B cell (primary cell): ENCODE data around the gene CPA5. TPM values are rescaled to one million over a fixed set of nuclear protein-coding genes. Genes with fewer than 3 reads are reported as not detected.

Experiments used
- ATAC-seq: fragments of 200-7000 bp; cut with Tn5 transposase; one replicate; pipeline ENCODE4 v1.10.0; 2021; ENCODE audit warnings: low read depth, mild to moderate bottlenecking, moderate number of reproducible peaks, moderate library complexity
- CTCF ChIA-PET: fragments of 350-600 bp; sonication (Branson Sonifier 250); formaldehyde crosslinking; loops from one replicate; lab custom pipeline; 2021; ENCODE audit warnings: antibody characterized with exemption, inconsistent platforms; lab: Charles Lee
- POLR2A ChIA-PET: fragments of 350-600 bp; sonication (Branson Sonifier 250); formaldehyde crosslinking; loops from one replicate; lab custom pipeline; 2021; ENCODE audit warnings: antibody characterized with exemption; lab: Charles Lee
- DNase-seq: peaks from one replicate; pipeline ENCODE4 v3.0.0; 2013
- H2AFZ ChIP-seq: 2 replicates; pipeline ENCODE4 v1.6.1; 2012; ENCODE audit warnings: mild to moderate bottlenecking, low read depth, low read length; ENCODE audit not compliant: insufficient read depth, poor library complexity, severe bottlenecking
- H3K27ac ChIP-seq, 2 donors: 1 replicate in 1 of 2; 2 replicates in 1 of 2; pipeline ENCODE4 v1.5.1; 2012 to 2013; ENCODE audit warnings: low read length in 2 of 2, mild to moderate bottlenecking in 2 of 2, moderate library complexity in 1 of 2
- H3K27me3 ChIP-seq, 4 experiments: fragments of 200-600 bp in 1 of 4; sonication (generic) in 1 of 4; replicated peaks in 1 of 4; 1 replicate in 2 of 4; 2 replicates in 2 of 4; pipeline versions ENCODE4 v1.6.1 to v1.7.0; 2013 to 2016; ENCODE audit warnings: low read length in 3 of 4, mild to moderate bottlenecking in 2 of 4, mixed read lengths in 1 of 4, moderate library complexity in 1 of 4; ENCODE audit not compliant: insufficient read depth in 4 of 4, control insufficient read depth in 3 of 4; ENCODE audit errors: control extremely low read depth in 1 of 4
- H3K36me3 ChIP-seq, 2 experiments: replicated peaks in 1 of 2; 1 replicate in 1 of 2; 2 replicates in 1 of 2; pipeline versions ENCODE4 v1.6.1 to v1.7.1; 2013; ENCODE audit warnings: low read length in 1 of 2; ENCODE audit not compliant: insufficient read depth in 2 of 2, control insufficient read depth in 1 of 2; ENCODE audit errors: control extremely low read depth in 1 of 2, extremely low read depth in 1 of 2
- H3K4me1 ChIP-seq, 2 donors: fragments of 200-600 bp in 1 of 2; sonication (generic) in 1 of 2; 1 replicate in 1 of 2; 2 replicates in 1 of 2; pipeline versions ENCODE4 v1.5.1 to v1.6.1; 2013 to 2017; ENCODE audit warnings: low read length in 2 of 2; ENCODE audit not compliant: control insufficient read depth in 2 of 2, insufficient read depth in 2 of 2
- H3K4me2 ChIP-seq: replicated peaks from 2 replicates; pipeline ENCODE3; 2012; ENCODE audit warnings: mild to moderate bottlenecking, low read depth, low read length; ENCODE audit not compliant: poor library complexity, severe bottlenecking
- H3K4me3 ChIP-seq, 5 experiments: fragments of 200-600 bp in 1 of 5; sonication (generic) in 1 of 5; 1 replicate in 3 of 5; 2 replicates in 2 of 5; pipeline versions ENCODE4 v1.5.1 to v1.7.0; 2011 to 2016; ENCODE audit warnings: low read length in 4 of 5, mild to moderate bottlenecking in 4 of 5, low read depth in 2 of 5, control low read depth in 1 of 5, moderate library complexity in 1 of 5; ENCODE audit not compliant: insufficient read depth in 1 of 5; ENCODE audit errors: control extremely low read depth in 1 of 5, extremely low read depth in 1 of 5
- H3K79me2 ChIP-seq: fragments of 200-600 bp; sonication (generic); one replicate; pipeline ENCODE4 v1.6.0; 2016; ENCODE audit warnings: low read length; ENCODE audit not compliant: control insufficient read depth, insufficient read depth
- H3K9ac ChIP-seq: fragments of 200-600 bp; sonication (generic); 2 replicates; pipeline ENCODE4 v1.6.1; 2017; ENCODE audit warnings: mild to moderate bottlenecking, low read length, moderate library complexity
- H3K9me3 ChIP-seq, 3 donors: one replicate each; pipeline versions ENCODE4 v1.6.1 to v1.7.1; 2013; ENCODE audit warnings: low read length in 2 of 3; ENCODE audit not compliant: control insufficient read depth in 2 of 3, insufficient read depth in 1 of 3; ENCODE audit errors: control extremely low read depth in 1 of 3
- H4K20me1 ChIP-seq: 2 replicates; pipeline ENCODE4 v1.6.0; 2012; ENCODE audit warnings: mild to moderate bottlenecking, low read length; ENCODE audit not compliant: insufficient read depth, control insufficient read depth, poor library complexity, severe bottlenecking
- H3K27ac Mint-ChIP-seq: one replicate; pipeline ENCODE4 v1.8.0; 2021; ENCODE audit warnings: mixed read lengths
- H3K27me3 Mint-ChIP-seq: one replicate; pipeline ENCODE4 v1.8.0; 2021; ENCODE audit warnings: mixed read lengths
- H3K4me1 Mint-ChIP-seq: one replicate; pipeline ENCODE4 v1.8.0; 2021; ENCODE audit warnings: mixed read lengths
- H3K4me3 Mint-ChIP-seq: one replicate; pipeline ENCODE4 v1.8.0; 2021; ENCODE audit warnings: mixed read lengths
- H3K9me3 Mint-ChIP-seq: one replicate; pipeline ENCODE4 v1.8.0; 2022; ENCODE audit warnings: mixed read lengths; ENCODE audit not compliant: insufficient read depth
- CTCF ChIP-seq: fragments of 200-600 bp; IDR thresholded peaks from one replicate; pipeline ENCODE4 v1.8.0; 2022; ENCODE audit warnings: antibody characterized with exemption, mild to moderate bottlenecking
- EZH2 ChIP-seq: IDR thresholded peaks from 2 replicates; pipeline ENCODE4 v1.6.1; 2012; ENCODE audit warnings: borderline replicate concordance, low read depth, mild to moderate bottlenecking, moderate library complexity, low read length; ENCODE audit not compliant: insufficient read depth, poor library complexity, severe bottlenecking
- WGBS: methylation state at CpG from one replicate; pipeline ENCODE4 v1.1.5; 2013; ENCODE audit warnings: missing lambda C conversion rate; ENCODE audit not compliant: insufficient coverage; 5-methylcytosine and 5-hydroxymethylcytosine counted together
- intact Hi-C: fragments of 100-400 bp; cut with micrococcal nuclease; formaldehyde crosslinking; loops from one replicate; pipeline ENCODE4 v1.10.0; 2022
- polyA plus RNA-seq: library from polyadenylated mRNA; depleted of rRNA; stranded (reverse); fragments of >200 nt; gene quantifications from 2 replicates; pipeline ENCODE4 v1.2.3, GENCODE V29; 2012
- total RNA-seq, 2 donors: library from RNA; stranded (reverse); fragments of 120-200 nt in 1 of 2; gene quantifications; 1 replicate in 1 of 2; 2 replicates in 1 of 2; pipeline versions ENCODE4 v1.2.3 to v1.2.4, GENCODE V29; 2013 to 2022

Gene CPA5
- total and polyA plus RNA-seq, 2 donors (not counting 1 experiment from before 2014, with no cell fraction given), result not detected

GRCh38 chr7:130417213-130417612 is 72.6 kb downstream of the CPA5 start:
- ATAC-seq (no peak), DNase-seq (no peak)
- no peaks in the 10 kb centered on the region for H3K9me3 ChIP-seq
- WGBS, result no CpG with 5 or more reads among the region's 5 CpGs
- H3K27ac ChIP-seq, result no peak overlapping the region
- no peak overlapping the region for H3K27ac Mint-ChIP-seq
- TF ChIP-seq CTCF, result no peak
- no peak for TF ChIP-seq EZH2
- ChIA-PET CTCF (no interaction called here), POLR2A (no interaction called here)
- H4K20me1 ChIP-seq, result no peaks in the 10 kb centered on the region
- no peak overlapping the region for H2AFZ ChIP-seq
- H3K4me1 ChIP-seq, result no peaks in the 10 kb centered on the region
- intact Hi-C loops, result no loop called here
- H3K4me2 ChIP-seq, result no peak overlapping the region
- no peaks in the 10 kb centered on the region for H3K79me2 ChIP-seq
- H3K27me3 ChIP-seq, result no peaks in the 10 kb centered on the region
- peaks cover 4% of the 10 kb centered on the region for H3K4me1 Mint-ChIP-seq
- no peaks in the 10 kb centered on the region for H3K27me3 Mint-ChIP-seq
- H3K36me3 ChIP-seq, result no peaks in the 10 kb centered on the region
- no peak overlapping the region for H3K9ac ChIP-seq
- H3K4me3 ChIP-seq, result no peak overlapping the region
- H3K9me3 Mint-ChIP-seq, result no peaks in the 10 kb centered on the region
- no peak overlapping the region for H3K4me3 Mint-ChIP-seq

GRCh38 chr7:130418306-130418705 is 73.7 kb downstream of the CPA5 start:
- intact Hi-C loops, result no loop called here
- ATAC-seq (no peak), DNase-seq (no peak)
- WGBS, result 99% methylated on average over 5 of the region's 7 CpGs
- no peaks in the 10 kb centered on the region for H3K36me3 ChIP-seq
- no peaks in the 10 kb centered on the region for H3K9me3 ChIP-seq
- no peak overlapping the region for H3K4me3 Mint-ChIP-seq
- H3K27ac Mint-ChIP-seq, result no peak overlapping the region
- H3K4me1 ChIP-seq, result no peaks in the 10 kb centered on the region
- CTCF ChIA-PET, result no interaction called here
- no peaks in the 10 kb centered on the region for H3K27me3 ChIP-seq
- H3K79me2 ChIP-seq, result no peaks in the 10 kb centered on the region
- no peak overlapping the region for H3K27ac ChIP-seq
- H2AFZ ChIP-seq, result no peak overlapping the region
- peaks cover 4% of the 10 kb centered on the region for H3K4me1 Mint-ChIP-seq
- POLR2A ChIA-PET, result interaction anchor here (0.5 kb wide), 1 partner anchor 109 kb away, joined by 3 read pairs; no protein-coding TSS in a partner anchor
- H3K4me2 ChIP-seq, result no peak overlapping the region
- no peak for TF ChIP-seq CTCF
- TF ChIP-seq EZH2, result no peak
- H3K9me3 Mint-ChIP-seq, result no peaks in the 10 kb centered on the region
- H3K9ac ChIP-seq, result no peak overlapping the region
- no peak overlapping the region for H3K4me3 ChIP-seq
- H3K27me3 Mint-ChIP-seq, result no peaks in the 10 kb centered on the region
- H4K20me1 ChIP-seq, result no peaks in the 10 kb centered on the region

Other genes with a start within 250 kb of the CPA5 start
- gene TMEM209, start 139.4 kb upstream of the CPA5 start, total RNA-seq, result 33.2 and 35.8 TPM in 2 replicates
- 15.8 and 16.5 TPM in 2 replicates for gene TMEM209, start 139.4 kb upstream of the CPA5 start, polyA plus RNA-seq
- gene SSMEM1, start 137.0 kb upstream of the CPA5 start, total RNA-seq, result not detected in 2 replicates
- not detected in 2 replicates for gene SSMEM1, start 137.0 kb upstream of the CPA5 start, polyA plus RNA-seq
- not detected in 2 replicates for gene CPA2, start 78.0 kb upstream of the CPA5 start, total RNA-seq
- not detected in 2 replicates for gene CPA2, start 78.0 kb upstream of the CPA5 start, polyA plus RNA-seq
- not detected in 2 replicates for gene CPA4, start 51.7 kb upstream of the CPA5 start, total RNA-seq
- not detected in 2 replicates for gene CPA4, start 51.7 kb upstream of the CPA5 start, polyA plus RNA-seq
- not detected in 2 replicates for gene CPA1, start 35.7 kb downstream of the CPA5 start, total RNA-seq
- gene CPA1, start 35.7 kb downstream of the CPA5 start, polyA plus RNA-seq, result not detected in 2 replicates
- gene CEP41, start 96.2 kb downstream of the CPA5 start, total RNA-seq, result 5.9 and 6.1 TPM in 2 replicates
- gene CEP41, start 96.2 kb downstream of the CPA5 start, polyA plus RNA-seq, result 2.7 and 3.4 TPM in 2 replicates
- gene MEST, start 147.3 kb downstream of the CPA5 start, total RNA-seq, result 6.6 and 6.7 TPM in 2 replicates
- gene MEST, start 147.3 kb downstream of the CPA5 start, polyA plus RNA-seq, result 2.1 and 2.5 TPM in 2 replicates